G401 (cell line): ENCODE results near the gene ANLN. TPM values are rescaled to one million over a fixed set of nuclear protein-coding genes. Genes with fewer than 3 reads are reported as not detected.
A peak's percentile ranks its signal among the peaks of the same experiment; 100 is the strongest.
"Not testable (repeated sequence)": the region's sequence is repeated elsewhere in the genome, so short reads cannot be mapped to it uniquely, and the experiment has no call there.

Experiments used
- DNase-seq: peaks from one replicate; pipeline ENCODE4 v3.0.0-alpha.2; 2015; ENCODE audit warnings: low spot score
- in situ Hi-C: cut with HindIII; loops from 2 replicates; pipeline ENCODE4 v1.10.0; 2016; ENCODE audit warnings: low sequenced_read_pairs, mixed read lengths
- total RNA-seq: library from RNA; depleted of rRNA; stranded (reverse); fragments of >200 nt; shearing (Covaris generic); gene quantifications from 2 replicates; pipeline ENCODE4 v1.2.3, GENCODE V29; 2014

Gene ANLN
- total RNA-seq, 1 experiment from 2014 or later: 71.1 TPM

GRCh38 chr7:36372156-36372555 is 17.5 kb upstream of the ANLN start:
- in situ Hi-C loops: no loop called here

GRCh38 chr7:36378555-36378954 is 11.1 kb upstream of the ANLN start:
- in situ Hi-C loops, DNase-seq: not testable (repeated sequence)

More at GRCh38 chr7:36372156-36372555, 17.5 kb upstream of the ANLN start:
- DNase-seq: no peak

- in situ Hi-C loops: no loop called here
- no peak for DNase-seq
Measured at GRCh38 chr7:36379831-36380504, 9.7 kb upstream of the ANLN start.

- in situ Hi-C loops: no loop called here
- DNase-seq: no peak
Measured at GRCh38 chr7:36381056-36381455, 8.6 kb upstream of the ANLN start.

- DNase-seq, in situ Hi-C loops: not testable (repeated sequence)
Measured at GRCh38 chr7:36383284-36383683, 6.4 kb upstream of the ANLN start.

- DNase-seq, in situ Hi-C loops: not testable (repeated sequence)
Measured at GRCh38 chr7:36385646-36386045, 4.0 kb upstream of the ANLN start.

GRCh38 chr7:36387435-36388231 is 2.0 kb upstream of the ANLN start:
- DNase-seq: no peak
- in situ Hi-C loops: no loop called here

GRCh38 chr7:36388423-36388822 is 1.2 kb upstream of the ANLN start:
- in situ Hi-C loops: no loop called here
- DNase-seq: peak; percentile 23

- peak; percentile 29 for DNase-seq
- in situ Hi-C loops: no loop called here
Measured at GRCh38 chr7:36390199-36391090, 783 bp downstream of the ANLN start.

GRCh38 chr7:36391436-36392198 is 2.0 kb downstream of the ANLN start:
- no peak for DNase-seq
- in situ Hi-C loops: no loop called here

GRCh38 chr7:36393826-36394225 is 4.2 kb downstream of the ANLN start:
- in situ Hi-C loops: no loop called here

GRCh38 chr7:36395171-36395894 is 5.7 kb downstream of the ANLN start:
- no peak for DNase-seq
- in situ Hi-C loops: no loop called here

More at GRCh38 chr7:36393826-36394225, 4.2 kb downstream of the ANLN start:
- DNase-seq: no peak

GRCh38 chr7:36396150-36396549 is 6.5 kb downstream of the ANLN start:
- no peak for DNase-seq
- in situ Hi-C loops: no loop called here

- DNase-seq: no peak
- in situ Hi-C loops: no loop called here
Measured at GRCh38 chr7:36400036-36400435, 10.4 kb downstream of the ANLN start.

GRCh38 chr7:36400606-36401005 is 10.9 kb downstream of the ANLN start:
- in situ Hi-C loops: no loop called here
- no peak for DNase-seq

GRCh38 chr7:36403452-36403851 is 13.8 kb downstream of the ANLN start:
- DNase-seq: no peak
- in situ Hi-C loops: no loop called here

GRCh38 chr7:36404639-36405408 is 15.2 kb downstream of the ANLN start:
- in situ Hi-C loops: no loop called here
- DNase-seq: no peak

GRCh38 chr7:36405409-36405803 is 15.7 kb downstream of the ANLN start:
- in situ Hi-C loops: no loop called here
- DNase-seq: no peak
